OCI-LY7 (cell line): Measurements from ENCODE around the gene PRKN. TPM values are rescaled to one million over a fixed set of nuclear protein-coding genes. Genes with fewer than 3 reads are reported as not detected.

Experiments
- BruUV-seq: library from RNA; stranded (reverse); fragments of 400-500 nt; replicated peaks from 2 replicates; lab custom pipeline; 2021; lab: Mats Ljungman, UMichigan
- CTCF ChIA-PET: fragments of 300-600 bp; sonication (Branson Sonifier 250); formaldehyde crosslinking; loops from one replicate; lab custom pipeline; 2022; ENCODE audit warnings: antibody characterized with exemption; ENCODE audit not compliant: unreplicated experiment; lab: Charles Lee
- POLR2A ChIA-PET: fragments of 300-600 bp; sonication (Branson Sonifier 250); formaldehyde crosslinking; loops from one replicate; lab custom pipeline; 2022; ENCODE audit warnings: antibody characterized with exemption; lab: Charles Lee
- DNase-seq: peaks from one replicate; pipeline ENCODE4 v3.0.0-alpha.2; 2015; ENCODE audit warnings: low spot score
- H2AFZ ChIP-seq: fragments of 200-600 bp; sonication (generic), shearing (Covaris generic); 2 replicates; pipeline ENCODE4 v1.6.1; 2014; ENCODE audit warnings: mild to moderate bottlenecking, antibody characterized with exemption, low read length, moderate library complexity
- H3K27ac ChIP-seq: fragments of 200-600 bp; sonication (generic); 2 replicates; pipeline ENCODE4 v1.5.1; 2014; ENCODE audit warnings: mixed run types, low read depth, mild to moderate bottlenecking, moderate library complexity, low read length, inconsistent platforms; ENCODE audit not compliant: poor library complexity, severe bottlenecking
- H3K36me3 ChIP-seq: fragments of 200-600 bp; sonication (generic); 2 replicates; pipeline ENCODE4 v1.6.1; 2014; ENCODE audit warnings: mild to moderate bottlenecking, antibody characterized with exemption, low read length, moderate library complexity, mixed read lengths; ENCODE audit not compliant: insufficient read depth
- H3K4me1 ChIP-seq: fragments of 200-600 bp; sonication (generic); 2 replicates; pipeline ENCODE4 v1.5.1; 2014; ENCODE audit warnings: mild to moderate bottlenecking, low read length; ENCODE audit not compliant: insufficient read depth, poor library complexity, severe bottlenecking
- H3K4me2 ChIP-seq: fragments of 200-600 bp; sonication (generic); 2 replicates; pipeline ENCODE4 v1.6.1; 2014; ENCODE audit warnings: mild to moderate bottlenecking, low read length
- H3K4me3 ChIP-seq: fragments of 200-600 bp; sonication (generic); 2 replicates; pipeline ENCODE4 v1.5.1; 2014; ENCODE audit warnings: mild to moderate bottlenecking, low read depth, low read length; ENCODE audit not compliant: poor library complexity, severe bottlenecking
- H3K79me2 ChIP-seq: fragments of 200-600 bp; sonication (generic); 2 replicates; pipeline ENCODE4 v1.6.1; 2016; ENCODE audit warnings: low read depth, mild to moderate bottlenecking, low read length, moderate library complexity, mixed read lengths; ENCODE audit not compliant: insufficient read depth
- H3K9me2 ChIP-seq: fragments of 200-600 bp; sonication (generic); 2 replicates; pipeline ENCODE4 v1.6.1; 2016; ENCODE audit warnings: mild to moderate bottlenecking, low read length, mixed read lengths; ENCODE audit not compliant: insufficient read depth
- H3K9me3 ChIP-seq: fragments of 200-600 bp; sonication (generic); 2 replicates; pipeline ENCODE4 v1.6.1; 2014; ENCODE audit warnings: mild to moderate bottlenecking, mixed run types, low read length, mixed read lengths
- H4K20me1 ChIP-seq: fragments of 200-600 bp; sonication (generic); 2 replicates; pipeline ENCODE4 v1.6.1; 2014; ENCODE audit warnings: mild to moderate bottlenecking, antibody characterized with exemption, low read length, moderate library complexity, mixed read lengths; ENCODE audit not compliant: insufficient read depth
- CTCF ChIP-seq: fragments of 200-600 bp; sonication (generic); conservative IDR thresholded peaks from 2 replicates; pipeline ENCODE4 v1.5.1; 2014; ENCODE audit warnings: mild to moderate bottlenecking, antibody characterized with exemption, low read length, moderate library complexity, mixed read lengths
- EZH2phosphoT487 ChIP-seq: fragments of 200-600 bp; sonication (generic); IDR thresholded peaks from 2 replicates; pipeline ENCODE4 v1.6.1; 2018; ENCODE audit warnings: low read depth, borderline replicate concordance, mild to moderate bottlenecking, mixed run types, antibody characterized with exemption, low read length, moderate library complexity, mixed read lengths
- intact Hi-C: fragments of 100-400 bp; cut with micrococcal nuclease; formaldehyde crosslinking; loops from one replicate; pipeline ENCODE4 v1.10.0; 2022; ENCODE audit not compliant: unreplicated experiment
- total RNA-seq, 2 experiments: library from RNA; depleted of rRNA in 1 of 2; stranded (reverse); fragments of >200 nt in 1 of 2; shearing (Covaris generic) in 1 of 2; gene quantifications; 2 replicates each; pipeline ENCODE4 v1.2.3, GENCODE V29; 2014 to 2022

PRKN gene
- total RNA-seq, 2 experiments from 2014 or later, result 1.3 to 2.0 TPM

- Histone ChIP-seq H3K79me2 (no peaks in the 10 kb centered on the region), H2AFZ (no peak overlapping the region; the same call in 1 of the 2 replicates), H3K4me1 (no peaks in the 10 kb centered on the region), H3K9me2 (no peaks in the 10 kb centered on the region), H3K36me3 (no peaks in the 10 kb centered on the region), H3K9me3 (no peaks in the 10 kb centered on the region), H3K4me2 (no peak overlapping the region), H3K4me3 (no peak overlapping the region), H3K27ac (no peak overlapping the region), H4K20me1 (no peaks in the 10 kb centered on the region)
- ChIA-PET CTCF (no interaction called here), POLR2A (no interaction called here)
- intact Hi-C loops, result no loop called here
- no TSS peak for BruUV-seq
- no peak for DNase-seq
- no peak for TF ChIP-seq CTCF
- no peak for TF ChIP-seq EZH2phosphoT487
These were observed 1375.7 kb downstream of the PRKN start for GRCh38 chr6:161351858-161352257.

- Histone ChIP-seq H4K20me1 (no peaks in the 10 kb centered on the region), H3K36me3 (no peaks in the 10 kb centered on the region), H3K4me2 (no peak overlapping the region), H3K9me3 (no peaks in the 10 kb centered on the region), H3K79me2 (no peaks in the 10 kb centered on the region), H2AFZ (no peak overlapping the region), H3K27ac (no peak overlapping the region), H3K9me2 (no peaks in the 10 kb centered on the region), H3K4me3 (no peak overlapping the region), H3K4me1 (no peaks in the 10 kb centered on the region)
- TF ChIP-seq CTCF (no peak), EZH2phosphoT487 (no peak)
- intact Hi-C loops, result no loop called here
- DNase-seq, result no peak
- ChIA-PET POLR2A (interaction anchor here (0.6 kb wide), 1 partner anchor 55 kb away, joined by 4 read pairs; no protein-coding TSS in a partner anchor), CTCF (no interaction called here)
- BruUV-seq, result no TSS peak
These were observed 1377.7 kb downstream of the PRKN start for GRCh38 chr6:161349886-161350285.

GRCh38 chr6:161348628-161348994 is 1379.0 kb downstream of the PRKN start:
- intact Hi-C loops, result no loop called here
- no TSS peak for BruUV-seq
- no peaks in the 10 kb centered on the region for H3K4me1 ChIP-seq
- no peaks in the 10 kb centered on the region for H3K9me2 ChIP-seq
- H3K36me3 ChIP-seq, result no peaks in the 10 kb centered on the region
- TF ChIP-seq CTCF (no peak), EZH2phosphoT487 (no peak)
- no peak for DNase-seq
- no peak overlapping the region for H2AFZ ChIP-seq
- no peaks in the 10 kb centered on the region for H3K79me2 ChIP-seq
- no peaks in the 10 kb centered on the region for H4K20me1 ChIP-seq
- no peaks in the 10 kb centered on the region for H3K9me3 ChIP-seq
- ChIA-PET POLR2A (no interaction called here), CTCF (no interaction called here)
- H3K4me2 ChIP-seq, result no peak overlapping the region
- H3K27ac ChIP-seq, result no peak overlapping the region
- no peak overlapping the region for H3K4me3 ChIP-seq
